A673 (cell line): ENCODE data around the gene IGSF6.
"Not testable (repeated sequence)": the region's sequence is repeated elsewhere in the genome, so short reads cannot be mapped to it uniquely, and the experiment has no call there.

Experiments used
- EZH2 ChIP-seq: fragments of 200-600 bp; sonication (generic); IDR thresholded peaks from 2 replicates; pipeline ENCODE4 v1.6.1; 2017; ENCODE audit warnings: borderline replicate concordance, low read depth, mild to moderate bottlenecking, mixed read lengths, antibody characterized with exemption, low read length; ENCODE audit not compliant: poor library complexity, severe bottlenecking
- TF ChIP-seq, protein P1 (sequence below): fragments of 300-800, 200-600 bp; sonication (generic); conservative IDR thresholded peaks from 2 replicates; pipeline ENCODE4 v1.5.1; 2017; ENCODE audit warnings: low read depth, mild to moderate bottlenecking, antibody characterized with exemption, low read length, moderate library complexity, mixed read lengths

DNA sequence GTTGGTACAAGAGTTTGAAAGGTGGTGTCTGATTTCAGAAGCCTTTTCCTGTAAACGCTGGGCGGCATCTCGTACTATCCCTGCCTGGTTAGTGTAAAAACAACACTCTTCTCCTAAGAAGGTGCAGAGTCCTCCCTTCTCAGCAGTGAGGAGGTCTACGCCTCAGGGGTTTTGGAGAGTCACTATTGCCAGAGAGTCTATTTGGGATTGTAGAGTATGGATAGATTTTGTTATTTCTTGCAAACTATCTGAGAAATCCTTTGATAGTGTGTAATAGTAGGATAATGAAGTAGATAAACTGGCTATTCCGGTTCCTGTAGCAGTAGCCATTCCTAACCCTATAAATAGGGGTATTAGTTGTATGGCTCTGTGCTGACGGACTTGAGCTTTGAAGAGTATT, 21.5 kb downstream of the IGSF6 start:
- TF ChIP-seq, protein P1, sequence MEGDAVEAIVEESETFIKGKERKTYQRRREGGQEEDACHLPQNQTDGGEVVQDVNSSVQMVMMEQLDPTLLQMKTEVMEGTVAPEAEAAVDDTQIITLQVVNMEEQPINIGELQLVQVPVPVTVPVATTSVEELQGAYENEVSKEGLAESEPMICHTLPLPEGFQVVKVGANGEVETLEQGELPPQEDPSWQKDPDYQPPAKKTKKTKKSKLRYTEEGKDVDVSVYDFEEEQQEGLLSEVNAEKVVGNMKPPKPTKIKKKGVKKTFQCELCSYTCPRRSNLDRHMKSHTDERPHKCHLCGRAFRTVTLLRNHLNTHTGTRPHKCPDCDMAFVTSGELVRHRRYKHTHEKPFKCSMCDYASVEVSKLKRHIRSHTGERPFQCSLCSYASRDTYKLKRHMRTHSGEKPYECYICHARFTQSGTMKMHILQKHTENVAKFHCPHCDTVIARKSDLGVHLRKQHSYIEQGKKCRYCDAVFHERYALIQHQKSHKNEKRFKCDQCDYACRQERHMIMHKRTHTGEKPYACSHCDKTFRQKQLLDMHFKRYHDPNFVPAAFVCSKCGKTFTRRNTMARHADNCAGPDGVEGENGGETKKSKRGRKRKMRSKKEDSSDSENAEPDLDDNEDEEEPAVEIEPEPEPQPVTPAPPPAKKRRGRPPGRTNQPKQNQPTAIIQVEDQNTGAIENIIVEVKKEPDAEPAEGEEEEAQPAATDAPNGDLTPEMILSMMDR: not testable (repeated sequence)
- TF ChIP-seq EZH2: not testable (repeated sequence)
